Measurements from ENCODE around the gene LHFPL5. TPM values are rescaled to one million over a fixed set of nuclear protein-coding genes. Genes with fewer than 3 reads are reported as not detected.

The LHFPL5 gene
- total RNA-seq, 3 donors from 2014 or later: 0.19 TPM; not detected in 2

- no peak for TF ChIP-seq CTCF (IDR thresholded peaks at IDR 0.05)
- Histone ChIP-seq H3K36me3 (ENCODE audit: low read depth) (no peaks in the 10 kb centered on the region), H3K4me1 (ENCODE audit: low read depth) (no peaks in the 10 kb centered on the region), H3K4me3 (no peak overlapping the region), H3K9me3 (no peaks in the 10 kb centered on the region)
- no peak for ATAC-seq
- no peak for DNase-seq
- intact Hi-C loops (cut with DNase I, micrococcal nuclease): no loop called here
Measured at GRCh38 chr6:35771343-35771627, 33.9 kb upstream of the LHFPL5 start.

GRCh38 chr6:35774116-35774794 lies 30.9 kb upstream of the LHFPL5 start:
- intact Hi-C loops (cut with DNase I, micrococcal nuclease): no loop called here
- TF ChIP-seq CTCF (IDR thresholded peaks at IDR 0.05): no peak
- no peaks in the 10 kb centered on the region for H3K4me1 ChIP-seq (ENCODE audit: low read depth)
- H3K9me3 ChIP-seq: no peaks in the 10 kb centered on the region
- H3K36me3 ChIP-seq (ENCODE audit: low read depth): no peaks in the 10 kb centered on the region
- ATAC-seq (no peak), DNase-seq (no peak)
- no peak overlapping the region for H3K4me3 ChIP-seq

- Histone ChIP-seq H3K4me3 (no peak overlapping the region), H3K4me1 (ENCODE audit: low read depth) (no peaks in the 10 kb centered on the region), H3K36me3 (ENCODE audit: low read depth) (no peaks in the 10 kb centered on the region), H3K9me3 (no peaks in the 10 kb centered on the region)
- ATAC-seq (no peak), DNase-seq (no peak)
- intact Hi-C loops (cut with DNase I, micrococcal nuclease): no loop called here
- no peak for TF ChIP-seq CTCF (IDR thresholded peaks at IDR 0.05)
Measured at GRCh38 chr6:35775031-35775430, 30.1 kb upstream of the LHFPL5 start.

GRCh38 chr6:35776364-35777215 lies 28.6 kb upstream of the LHFPL5 start, which contains the start of gene CLPSL2:
Gene CLPSL2, plus strand, starts transcription at chr6:35776598. Its CDS starts 21 bp downstream, at chr6:35776619.
- Histone ChIP-seq H3K9me3 (no peaks in the 10 kb centered on the region), H3K4me3 (no peak within 1 kb of the TSS), H3K4me1 (ENCODE audit: low read depth) (no peaks in the 10 kb centered on the region), H3K36me3 (ENCODE audit: low read depth) (no peaks in the 10 kb centered on the region)
- peak; percentile 46 for ATAC-seq
- DNase-seq: peak in 1 of 3 donors; percentile 3
- TF ChIP-seq CTCF (IDR thresholded peaks at IDR 0.05): no peak
- intact Hi-C loops (cut with DNase I, micrococcal nuclease): no loop called here

- Histone ChIP-seq H3K4me1 (ENCODE audit: low read depth) (no peaks in the 10 kb centered on the region), H3K4me3 (no peak overlapping the region), H3K9me3 (no peaks in the 10 kb centered on the region), H3K36me3 (ENCODE audit: low read depth) (no peaks in the 10 kb centered on the region)
- no peak for DNase-seq
- intact Hi-C loops (cut with DNase I, micrococcal nuclease): no loop called here
- no peak for ATAC-seq
- TF ChIP-seq CTCF (IDR thresholded peaks at IDR 0.05): no peak
Measured at GRCh38 chr6:35777356-35778102, 27.6 kb upstream of the LHFPL5 start.
